Measurements from ENCODE around the gene PRKAG3. TPM values are rescaled to one million over a fixed set of nuclear protein-coding genes. Genes with fewer than 3 reads are reported as not detected.

The PRKAG3 gene
- total and polyA plus RNA-seq, 4 donors = 0.01 TPM; not detected in 3

DNA sequence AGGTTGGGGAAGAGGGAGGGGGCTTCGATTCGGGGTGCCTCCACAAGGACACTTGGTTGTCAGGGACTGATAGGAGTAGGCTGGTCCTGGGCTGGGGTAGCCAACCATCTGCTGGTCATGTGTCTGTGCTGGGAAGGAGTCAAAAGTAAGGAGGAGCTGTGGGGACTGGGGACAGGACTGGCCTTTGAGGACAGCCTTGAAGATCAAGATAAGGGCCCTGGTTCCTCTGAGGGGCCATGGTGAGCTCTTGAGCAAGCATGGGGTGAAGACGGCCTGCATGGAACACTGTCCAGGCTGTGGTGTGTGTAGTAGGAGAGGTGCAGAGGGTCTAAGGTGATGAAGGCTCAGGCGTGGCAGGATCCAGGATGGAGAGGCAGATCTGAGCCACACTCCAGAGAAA is 47.9 kb downstream of the PRKAG3 start:
- 87 to 91% methylated on average over 4 of the region's 4 CpGs for WGBS, 2 donors
- Histone ChIP-seq H3K36me3 (ENCODE audit: control insufficient read depth in 4 of 4, insufficient read depth in 4 of 4, low read length in 4 of 4) (no peaks in the 10 kb centered on the region), H3K9ac (ENCODE audit: insufficient read depth in 1 of 2, low read length in 2 of 2) (no peak overlapping the region), H3K27ac (ENCODE audit: low read depth in 1 of 2, low read length in 1 of 2) (peak overlapping the region in 1 of 2 donors; percentile 55), H3K4me1 (ENCODE audit: control insufficient read depth in 5 of 5, insufficient read depth in 5 of 5, low read length in 5 of 5) (peaks cover 0 to 16% (median 5%) of the 10 kb centered on the region in 5 donors), H3K27me3 (ENCODE audit: control insufficient read depth in 3 of 3, insufficient read depth in 3 of 3, low read length in 2 of 3) (no peaks in the 10 kb centered on the region), H3K4me3 (no peak overlapping the region), H3K9me3 (ENCODE audit: control insufficient read depth in 4 of 4, insufficient read depth in 3 of 4, low read length in 3 of 4) (no peaks in the 10 kb centered on the region)
- DNase-seq (no peak), ATAC-seq (ENCODE audit: insufficient read depth, low FRiP score) (no peak)
- TF ChIP-seq, protein P1, sequence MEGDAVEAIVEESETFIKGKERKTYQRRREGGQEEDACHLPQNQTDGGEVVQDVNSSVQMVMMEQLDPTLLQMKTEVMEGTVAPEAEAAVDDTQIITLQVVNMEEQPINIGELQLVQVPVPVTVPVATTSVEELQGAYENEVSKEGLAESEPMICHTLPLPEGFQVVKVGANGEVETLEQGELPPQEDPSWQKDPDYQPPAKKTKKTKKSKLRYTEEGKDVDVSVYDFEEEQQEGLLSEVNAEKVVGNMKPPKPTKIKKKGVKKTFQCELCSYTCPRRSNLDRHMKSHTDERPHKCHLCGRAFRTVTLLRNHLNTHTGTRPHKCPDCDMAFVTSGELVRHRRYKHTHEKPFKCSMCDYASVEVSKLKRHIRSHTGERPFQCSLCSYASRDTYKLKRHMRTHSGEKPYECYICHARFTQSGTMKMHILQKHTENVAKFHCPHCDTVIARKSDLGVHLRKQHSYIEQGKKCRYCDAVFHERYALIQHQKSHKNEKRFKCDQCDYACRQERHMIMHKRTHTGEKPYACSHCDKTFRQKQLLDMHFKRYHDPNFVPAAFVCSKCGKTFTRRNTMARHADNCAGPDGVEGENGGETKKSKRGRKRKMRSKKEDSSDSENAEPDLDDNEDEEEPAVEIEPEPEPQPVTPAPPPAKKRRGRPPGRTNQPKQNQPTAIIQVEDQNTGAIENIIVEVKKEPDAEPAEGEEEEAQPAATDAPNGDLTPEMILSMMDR (IDR thresholded peaks at IDR 0.05; ENCODE audit: control extremely low read depth, extremely low read depth) = no peak

DNA sequence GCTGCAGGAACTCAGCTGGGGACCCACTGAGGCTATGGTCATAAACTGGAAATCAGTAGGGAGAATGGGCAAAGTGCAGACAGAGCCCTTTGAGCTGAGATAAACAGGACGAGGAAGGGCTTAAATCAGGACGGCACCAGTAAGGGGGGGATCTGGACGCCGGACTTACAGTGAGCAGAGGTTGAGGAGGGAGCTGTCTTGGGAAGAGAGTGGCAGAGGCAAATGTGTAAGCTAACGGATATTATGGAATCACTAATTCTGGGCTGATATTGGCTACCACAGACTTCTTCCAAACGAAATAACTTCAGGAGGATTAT is 49.1 kb downstream of the PRKAG3 start:
- peak in 2 of 3 donors; percentile 40 to 53 for DNase-seq
- no peaks in the 10 kb centered on the region for H3K9me3 ChIP-seq (ENCODE audit: control insufficient read depth in 4 of 4, insufficient read depth in 3 of 4, low read length in 3 of 4)
- H3K4me1 ChIP-seq (ENCODE audit: control insufficient read depth in 5 of 5, insufficient read depth in 5 of 5, low read length in 5 of 5) = peaks cover 0 to 16% (median 5%) of the 10 kb centered on the region in 5 donors
- peak overlapping the region; percentile 55 to 89 for H3K27ac ChIP-seq (ENCODE audit: low read depth in 1 of 2, low read length in 1 of 2)
- ATAC-seq (ENCODE audit: insufficient read depth, low FRiP score) = no peak
- peak overlapping the region; percentile 44 to 45 for H3K9ac ChIP-seq (ENCODE audit: insufficient read depth in 1 of 2, low read length in 2 of 2)
- peak overlapping the region; percentile 54 for H3K4me3 ChIP-seq
- TF ChIP-seq, protein P1 (IDR thresholded peaks at IDR 0.05; ENCODE audit: control extremely low read depth, extremely low read depth) = no peak
- no peaks in the 10 kb centered on the region for H3K36me3 ChIP-seq (ENCODE audit: control insufficient read depth in 4 of 4, insufficient read depth in 4 of 4, low read length in 4 of 4)
- H3K27me3 ChIP-seq (ENCODE audit: control insufficient read depth in 3 of 3, insufficient read depth in 3 of 3, low read length in 2 of 3) = no peaks in the 10 kb centered on the region
- 24 to 37% methylated on average over 6 of the region's 6 CpGs for WGBS, 2 donors

DNA sequence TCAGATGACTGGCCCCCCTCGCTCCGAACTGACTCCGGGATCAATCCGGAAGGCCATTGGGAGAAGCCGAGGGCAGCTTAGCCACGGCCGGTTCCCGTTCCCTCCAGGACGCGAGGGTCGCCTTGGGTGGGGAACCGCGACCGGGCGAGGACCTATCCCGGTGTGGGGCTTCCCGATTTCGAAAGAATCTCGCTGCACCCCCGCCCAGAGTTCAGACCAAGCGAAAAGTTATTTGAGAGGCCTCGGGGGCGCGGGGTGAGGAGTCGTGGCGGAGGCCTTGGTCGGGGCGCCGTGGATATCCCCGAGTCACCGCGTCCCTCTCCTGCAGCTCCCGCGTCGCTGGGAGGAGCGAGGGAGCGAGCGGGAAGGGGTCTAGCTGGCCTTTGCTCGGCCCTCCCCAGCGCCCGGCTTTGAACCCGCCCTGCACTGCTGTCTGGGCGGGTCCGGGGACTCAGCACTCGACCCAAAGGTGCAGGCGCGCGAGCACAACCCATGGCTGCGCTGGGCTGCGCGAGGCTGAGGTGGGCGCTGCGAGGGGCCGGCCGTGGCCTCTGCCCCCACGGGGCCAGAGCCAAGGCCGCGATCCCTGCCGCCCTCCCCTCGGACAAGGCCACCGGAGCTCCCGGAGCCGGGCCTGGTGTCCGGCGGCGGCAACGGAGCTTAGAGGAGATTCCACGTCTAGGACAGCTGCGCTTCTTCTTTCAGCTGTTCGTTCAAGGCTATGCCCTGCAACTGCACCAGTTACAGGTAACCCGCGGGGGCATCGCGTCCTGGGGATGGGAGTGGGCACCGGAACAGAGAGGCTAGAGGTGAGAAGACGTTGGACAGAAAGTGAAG is 49.7 kb downstream of the PRKAG3 start, which contains the start of gene CYP27A1:
TSS of gene CYP27A1 (plus strand) at position 457 of the 837 bp plus-strand sequence. CDS start at position 493, 36 bp downstream.
- Histone ChIP-seq H3K9me3 (ENCODE audit: control insufficient read depth in 4 of 4, insufficient read depth in 3 of 4, low read length in 3 of 4) (peaks cover 0 to 1% (median 0%) of the 10 kb centered on the region in 4 donors), H3K4me3 (peak within 1 kb of the TSS; percentile 54), H3K9ac (ENCODE audit: insufficient read depth in 1 of 2, low read length in 2 of 2) (peak within 1 kb of the TSS; percentile 44 to 85), H3K4me1 (ENCODE audit: control insufficient read depth in 5 of 5, insufficient read depth in 5 of 5, low read length in 5 of 5) (peaks cover 0 to 16% (median 5%) of the 10 kb centered on the region in 5 donors), H3K36me3 (ENCODE audit: control insufficient read depth in 4 of 4, insufficient read depth in 4 of 4, low read length in 4 of 4) (no peaks in the 10 kb centered on the region), H3K27me3 (ENCODE audit: control insufficient read depth in 3 of 3, insufficient read depth in 3 of 3, low read length in 2 of 3) (no peaks in the 10 kb centered on the region), H3K27ac (ENCODE audit: low read depth in 1 of 2, low read length in 1 of 2) (peak within 1 kb of the TSS; percentile 68 to 89)
- WGBS, 2 donors = 1% methylated on average over 67 to 76 of the region's 76 CpGs
- ATAC-seq (ENCODE audit: insufficient read depth, low FRiP score) = peak; percentile 88
- DNase-seq = peak; percentile 56 to 65 (median 59)
- TF ChIP-seq, protein P1 (IDR thresholded peaks at IDR 0.05; ENCODE audit: control extremely low read depth, extremely low read depth) = no peak
